HepG2 (cell line): ENCODE results near the gene ARHGEF4. TPM values are rescaled to one million over a fixed set of nuclear protein-coding genes. Genes with fewer than 3 reads are reported as not detected.

Experiments
- AFF4 ChIP-seq: sonication (generic); formaldehyde crosslinking; IDR thresholded peaks from 2 replicates; pipeline ENCODE4 v1.4.0; 2020; ENCODE audit warnings: missing genetic modification reagents
- TFDP1 ChIP-seq: IDR thresholded peaks from 2 replicates; pipeline ENCODE4 v1.6.1; 2016; ENCODE audit warnings: missing compliant biosample characterization, missing genetic modification reagents, borderline replicate concordance
- TSC22D2 ChIP-seq: sonication (generic); formaldehyde crosslinking; IDR thresholded peaks from 2 replicates; pipeline ENCODE4 v1.5.1; 2020; ENCODE audit warnings: missing genetic modification reagents, mild to moderate bottlenecking, borderline replicate concordance
- ZNF883 ChIP-seq: sonication (generic); formaldehyde crosslinking; IDR thresholded peaks from 2 replicates; pipeline ENCODE4 v1.5.1; 2020; ENCODE audit warnings: mild to moderate bottlenecking, missing genetic modification reagents; ENCODE audit errors: not compliant biosample characterization
- polyA plus RNA-seq, 8 experiments: library from polyadenylated mRNA; depleted of rRNA in 3 of 8; stranded (reverse) in 7 of 8; unstranded in 1 of 8; fragments of >200 nt; fragmentation: Illumina TruSeq in 4 of 8; extraction: Trizol in 4 of 8; gene quantifications; 2 replicates each; pipeline versions ENCODE4 v1.2.1 to v1.2.3, GENCODE V29; 2011 to 2016; ENCODE audit warnings: low read depth in 4 of 8, missing spikeins in 1 of 8, mixed read lengths in 1 of 8; ENCODE audit not compliant: insufficient read depth in 1 of 8
- total RNA-seq, 5 experiments: library from RNA; depleted of rRNA; stranded (reverse); fragments of >200 nt; fragmentation: Illumina TruSeq; extraction: Trizol; gene quantifications; 2 replicates each; pipeline ENCODE4 v1.2.3, GENCODE V29; 2016; ENCODE audit warnings: low read depth in 1 of 5
- TF ChIP-seq, protein P1 (sequence below): sonication (generic); formaldehyde crosslinking; conservative IDR thresholded peaks from 2 replicates; pipeline ENCODE4 v1.4.0; 2020; ENCODE audit warnings: missing genetic modification reagents
- TF ChIP-seq, protein P2 (sequence below), 2 experiments: IDR thresholded peaks; 2 replicates each; pipeline ENCODE4 v1.6.1; 2011 to 2012; ENCODE audit warnings: low read length in 2 of 2, borderline replicate concordance in 1 of 2, low read depth in 1 of 2, mild to moderate bottlenecking in 1 of 2, moderate library complexity in 1 of 2

ARHGEF4 gene
- total and polyA plus RNA-seq, 2 of the 13 experiments (the other 11 are each of a cell fraction or from before 2014, with no cell fraction given) = 0.11 to 0.13 TPM

DNA sequence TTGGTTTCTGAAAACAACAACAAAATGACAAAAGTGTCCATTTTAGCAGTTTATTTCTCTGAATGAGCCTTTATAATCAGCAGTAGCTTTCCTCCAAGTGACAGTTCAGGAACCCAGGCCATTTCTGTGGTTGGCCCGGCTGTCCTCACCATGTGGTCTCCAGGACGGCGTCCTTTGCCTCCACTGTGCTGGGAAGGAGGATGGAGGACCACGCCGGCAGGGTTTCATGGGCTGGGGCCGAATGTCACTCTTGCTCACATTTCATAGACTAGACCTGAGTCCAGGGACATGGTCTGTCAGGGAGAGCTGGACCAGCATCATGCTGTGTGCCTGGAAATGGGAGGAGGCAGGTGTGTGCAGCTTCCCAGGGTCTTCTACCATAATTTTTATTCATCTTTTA is 50.9 kb downstream of the ARHGEF4 start (continued):
- TF ChIP-seq TFDP1 (CRISPR knock-in tag) = no peak
- no peak for TF ChIP-seq TSC22D2 (CRISPR knock-in tag)
- TF ChIP-seq, protein P1, sequence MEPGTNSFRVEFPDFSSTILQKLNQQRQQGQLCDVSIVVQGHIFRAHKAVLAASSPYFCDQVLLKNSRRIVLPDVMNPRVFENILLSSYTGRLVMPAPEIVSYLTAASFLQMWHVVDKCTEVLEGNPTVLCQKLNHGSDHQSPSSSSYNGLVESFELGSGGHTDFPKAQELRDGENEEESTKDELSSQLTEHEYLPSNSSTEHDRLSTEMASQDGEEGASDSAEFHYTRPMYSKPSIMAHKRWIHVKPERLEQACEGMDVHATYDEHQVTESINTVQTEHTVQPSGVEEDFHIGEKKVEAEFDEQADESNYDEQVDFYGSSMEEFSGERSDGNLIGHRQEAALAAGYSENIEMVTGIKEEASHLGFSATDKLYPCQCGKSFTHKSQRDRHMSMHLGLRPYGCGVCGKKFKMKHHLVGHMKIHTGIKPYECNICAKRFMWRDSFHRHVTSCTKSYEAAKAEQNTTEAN (CRISPR knock-in tag) = no peak
- TF ChIP-seq ZNF883 (CRISPR knock-in tag) = no peak
- no peak for TF ChIP-seq AFF4 (CRISPR knock-in tag)
- TF ChIP-seq, protein P2, sequence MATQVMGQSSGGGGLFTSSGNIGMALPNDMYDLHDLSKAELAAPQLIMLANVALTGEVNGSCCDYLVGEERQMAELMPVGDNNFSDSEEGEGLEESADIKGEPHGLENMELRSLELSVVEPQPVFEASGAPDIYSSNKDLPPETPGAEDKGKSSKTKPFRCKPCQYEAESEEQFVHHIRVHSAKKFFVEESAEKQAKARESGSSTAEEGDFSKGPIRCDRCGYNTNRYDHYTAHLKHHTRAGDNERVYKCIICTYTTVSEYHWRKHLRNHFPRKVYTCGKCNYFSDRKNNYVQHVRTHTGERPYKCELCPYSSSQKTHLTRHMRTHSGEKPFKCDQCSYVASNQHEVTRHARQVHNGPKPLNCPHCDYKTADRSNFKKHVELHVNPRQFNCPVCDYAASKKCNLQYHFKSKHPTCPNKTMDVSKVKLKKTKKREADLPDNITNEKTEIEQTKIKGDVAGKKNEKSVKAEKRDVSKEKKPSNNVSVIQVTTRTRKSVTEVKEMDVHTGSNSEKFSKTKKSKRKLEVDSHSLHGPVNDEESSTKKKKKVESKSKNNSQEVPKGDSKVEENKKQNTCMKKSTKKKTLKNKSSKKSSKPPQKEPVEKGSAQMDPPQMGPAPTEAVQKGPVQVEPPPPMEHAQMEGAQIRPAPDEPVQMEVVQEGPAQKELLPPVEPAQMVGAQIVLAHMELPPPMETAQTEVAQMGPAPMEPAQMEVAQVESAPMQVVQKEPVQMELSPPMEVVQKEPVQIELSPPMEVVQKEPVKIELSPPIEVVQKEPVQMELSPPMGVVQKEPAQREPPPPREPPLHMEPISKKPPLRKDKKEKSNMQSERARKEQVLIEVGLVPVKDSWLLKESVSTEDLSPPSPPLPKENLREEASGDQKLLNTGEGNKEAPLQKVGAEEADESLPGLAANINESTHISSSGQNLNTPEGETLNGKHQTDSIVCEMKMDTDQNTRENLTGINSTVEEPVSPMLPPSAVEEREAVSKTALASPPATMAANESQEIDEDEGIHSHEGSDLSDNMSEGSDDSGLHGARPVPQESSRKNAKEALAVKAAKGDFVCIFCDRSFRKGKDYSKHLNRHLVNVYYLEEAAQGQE (IDR thresholded peaks at IDR 0.05; ENCODE audit: borderline replicate concordance in 1 of 2, low read depth in 1 of 2, low read length in 2 of 2) = no peak
- TF ChIP-seq, all 625 proteins: peak for 0
